WTC11 (cell line): Measurements from ENCODE around the gene GPR68. TPM values are rescaled to one million over a fixed set of nuclear protein-coding genes. Genes with fewer than 3 reads are reported as not detected.

Experiments used
- ATAC-seq: fragments of 200-7000 bp; cut with Tn5 transposase; 2 replicates; pipeline ENCODE4 v1.10.0; 2021; ENCODE audit warnings: mild to moderate bottlenecking, moderate library complexity
- CTCF ChIA-PET: fragments of 300-600 bp; sonication (Branson Sonifier 250); formaldehyde crosslinking; loops from one replicate; lab custom pipeline; 2021; ENCODE audit warnings: antibody characterized with exemption; lab: Charles Lee
- POLR2A ChIA-PET: fragments of 350-600 bp; sonication (Branson Sonifier 250); formaldehyde crosslinking; loops from one replicate; lab custom pipeline; 2021; ENCODE audit warnings: antibody characterized with exemption; lab: Charles Lee
- DNase-seq: peaks from one replicate; pipeline ENCODE4 v3.0.0; 2021; ENCODE audit warnings: low spot score
- H3K27ac Mint-ChIP-seq: 2 replicates; pipeline ENCODE4 v1.8.0; 2021; ENCODE audit warnings: mixed read lengths
- H3K27me3 Mint-ChIP-seq: 2 replicates; pipeline ENCODE4 v1.8.0; 2021; ENCODE audit warnings: low read depth, mild to moderate bottlenecking, moderate library complexity, mixed read lengths
- H3K36me3 Mint-ChIP-seq: 2 replicates; pipeline ENCODE4 v1.8.0; 2021; ENCODE audit warnings: mixed read lengths
- H3K4me1 Mint-ChIP-seq: 2 replicates; pipeline ENCODE4 v1.8.0; 2022; ENCODE audit warnings: mixed read lengths
- H3K4me3 Mint-ChIP-seq: 2 replicates; pipeline ENCODE4 v1.8.0; 2021; ENCODE audit warnings: mild to moderate bottlenecking, moderate library complexity, mixed read lengths
- H3K9me3 Mint-ChIP-seq: 2 replicates; pipeline ENCODE4 v1.8.0; 2021; ENCODE audit warnings: mixed read lengths
- ATF1 ChIP-seq: sonication (generic); formaldehyde crosslinking; IDR thresholded peaks from 2 replicates; pipeline ENCODE4 v1.8.1; 2023; ENCODE audit warnings: mild to moderate bottlenecking, moderate library complexity, missing genetic modification reagents
- ETV6 ChIP-seq: sonication (generic); formaldehyde crosslinking; IDR thresholded peaks from 2 replicates; pipeline ENCODE4 v1.8.1; 2022; ENCODE audit warnings: mild to moderate bottlenecking, missing genetic modification reagents
- FOXP4 ChIP-seq: sonication (generic); formaldehyde crosslinking; IDR thresholded peaks from 2 replicates; pipeline ENCODE4 v1.8.0; 2022; ENCODE audit warnings: mild to moderate bottlenecking, missing genetic modification reagents
- HMGA2 ChIP-seq: fragments of 250-450 bp; sonication (Bioruptor Pico); IDR thresholded peaks from 2 replicates; pipeline ENCODE4 v1.4.0; 2021; ENCODE audit warnings: mild to moderate bottlenecking, moderate library complexity
- IRF2 ChIP-seq: sonication (generic); formaldehyde crosslinking; IDR thresholded peaks from 2 replicates; pipeline ENCODE4 v1.8.0; 2022; ENCODE audit warnings: low read depth, missing genetic modification reagents, borderline replicate concordance
- JUN ChIP-seq: sonication (generic); formaldehyde crosslinking; IDR thresholded peaks from 2 replicates; pipeline ENCODE4 v1.8.0; 2023; ENCODE audit warnings: mild to moderate bottlenecking, missing genetic modification reagents
- MAX ChIP-seq: sonication (generic); formaldehyde crosslinking; IDR thresholded peaks from 2 replicates; pipeline ENCODE4 v1.8.0; 2022; ENCODE audit warnings: mild to moderate bottlenecking, missing genetic modification reagents
- MXD4 ChIP-seq: fragments of 250-450 bp; sonication (Bioruptor Pico); IDR thresholded peaks from 2 replicates; pipeline ENCODE4 v1.8.0; 2021; ENCODE audit warnings: mild to moderate bottlenecking, moderate library complexity, borderline replicate concordance
- NFE2L1 ChIP-seq: sonication (generic); formaldehyde crosslinking; IDR thresholded peaks from 2 replicates; pipeline ENCODE4 v1.8.1; 2023; ENCODE audit warnings: missing genetic modification reagents
- OVOL2 ChIP-seq: fragments of 250-450 bp; sonication (Bioruptor Pico); IDR thresholded peaks from 2 replicates; pipeline ENCODE4 v1.9.0; 2021; ENCODE audit warnings: mild to moderate bottlenecking, borderline replicate concordance
- SP1 ChIP-seq: sonication (generic); formaldehyde crosslinking; conservative IDR thresholded peaks from 2 replicates; pipeline ENCODE4 v1.8.1; 2022; ENCODE audit warnings: missing genetic modification reagents
- STAT6 ChIP-seq: sonication (generic); formaldehyde crosslinking; conservative IDR thresholded peaks from 2 replicates; pipeline ENCODE4 v1.8.1; 2023; ENCODE audit warnings: mild to moderate bottlenecking, low read depth, missing genetic modification reagents, moderate library complexity
- TEAD4 ChIP-seq: sonication (generic); formaldehyde crosslinking; IDR thresholded peaks from 2 replicates; pipeline ENCODE4 v1.8.0; 2022; ENCODE audit warnings: mild to moderate bottlenecking, missing genetic modification reagents
- ZBTB43 ChIP-seq: sonication (generic); formaldehyde crosslinking; IDR thresholded peaks from 2 replicates; pipeline ENCODE4 v1.8.1; 2023; ENCODE audit warnings: mild to moderate bottlenecking, missing genetic modification reagents
- ZNF138 ChIP-seq: sonication (generic); formaldehyde crosslinking; conservative IDR thresholded peaks from 2 replicates; pipeline ENCODE4 v1.8.1; 2022; ENCODE audit warnings: mild to moderate bottlenecking, moderate library complexity, missing genetic modification reagents
- ZNF416 ChIP-seq: fragments of 250-450 bp; sonication (Bioruptor Pico); IDR thresholded peaks from 2 replicates; pipeline ENCODE4 v1.9.0; 2021; ENCODE audit warnings: mild to moderate bottlenecking, inconsistent platforms
- ZNF532 ChIP-seq: fragments of 250-450 bp; sonication (Bioruptor Pico); IDR thresholded peaks from 2 replicates; pipeline ENCODE4 v1.9.0; 2021; ENCODE audit warnings: mild to moderate bottlenecking, borderline replicate concordance
- total RNA-seq: library from RNA; stranded (reverse); gene quantifications from 3 replicates; pipeline ENCODE4 v1.2.3, GENCODE V29; 2021
- TF ChIP-seq, protein P1 (sequence below): sonication (generic); formaldehyde crosslinking; IDR thresholded peaks from 2 replicates; pipeline ENCODE4 v1.8.1; 2023; ENCODE audit warnings: mild to moderate bottlenecking, missing genetic modification reagents, moderate library complexity
- TF ChIP-seq, protein P2 (sequence below): sonication (generic); formaldehyde crosslinking; IDR thresholded peaks from 2 replicates; pipeline ENCODE4 v1.8.1; 2023; ENCODE audit warnings: mild to moderate bottlenecking, missing genetic modification reagents, borderline replicate concordance

Gene GPR68
- total RNA-seq, 1 experiment from 2014 or later: 0.28 TPM

GRCh38 chr14:91234791-91235114 lies 9.8 kb downstream of the GPR68 start:
- DNase-seq (no peak), ATAC-seq (no peak)
- CTCF ChIA-PET: interaction anchor here (0.6 to 0.7 kb wide), 3 partner anchors 18 to 61 kb away, joined by 3 read pairs; no protein-coding TSS in a partner anchor
- peaks cover 19% of the 10 kb centered on the region for H3K36me3 Mint-ChIP-seq
- H3K27me3 Mint-ChIP-seq: peaks cover 2% of the 10 kb centered on the region; the same call in 1 of the 2 replicates
- no peak overlapping the region for H3K27ac Mint-ChIP-seq
- TF ChIP-seq MAX (CRISPR knock-in tag) (no peak), ETV6 (CRISPR knock-in tag) (no peak), ZNF416 (CRISPR knock-in tag) (no peak), ZNF532 (CRISPR knock-in tag) (no peak), MXD4 (CRISPR knock-in tag) (no peak), IRF2 (CRISPR knock-in tag) (no peak), TEAD4 (CRISPR knock-in tag) (no peak), ATF1 (no peak), ZNF138 (CRISPR knock-in tag) (no peak), ZBTB43 (CRISPR knock-in tag) (no peak), NFE2L1 (CRISPR knock-in tag) (no peak)
- TF ChIP-seq, protein P1, sequence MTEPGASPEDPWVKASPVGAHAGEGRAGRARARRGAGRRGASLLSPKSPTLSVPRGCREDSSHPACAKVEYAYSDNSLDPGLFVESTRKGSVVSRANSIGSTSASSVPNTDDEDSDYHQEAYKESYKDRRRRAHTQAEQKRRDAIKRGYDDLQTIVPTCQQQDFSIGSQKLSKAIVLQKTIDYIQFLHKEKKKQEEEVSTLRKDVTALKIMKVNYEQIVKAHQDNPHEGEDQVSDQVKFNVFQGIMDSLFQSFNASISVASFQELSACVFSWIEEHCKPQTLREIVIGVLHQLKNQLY: no peak
- TF ChIP-seq, protein P2, sequence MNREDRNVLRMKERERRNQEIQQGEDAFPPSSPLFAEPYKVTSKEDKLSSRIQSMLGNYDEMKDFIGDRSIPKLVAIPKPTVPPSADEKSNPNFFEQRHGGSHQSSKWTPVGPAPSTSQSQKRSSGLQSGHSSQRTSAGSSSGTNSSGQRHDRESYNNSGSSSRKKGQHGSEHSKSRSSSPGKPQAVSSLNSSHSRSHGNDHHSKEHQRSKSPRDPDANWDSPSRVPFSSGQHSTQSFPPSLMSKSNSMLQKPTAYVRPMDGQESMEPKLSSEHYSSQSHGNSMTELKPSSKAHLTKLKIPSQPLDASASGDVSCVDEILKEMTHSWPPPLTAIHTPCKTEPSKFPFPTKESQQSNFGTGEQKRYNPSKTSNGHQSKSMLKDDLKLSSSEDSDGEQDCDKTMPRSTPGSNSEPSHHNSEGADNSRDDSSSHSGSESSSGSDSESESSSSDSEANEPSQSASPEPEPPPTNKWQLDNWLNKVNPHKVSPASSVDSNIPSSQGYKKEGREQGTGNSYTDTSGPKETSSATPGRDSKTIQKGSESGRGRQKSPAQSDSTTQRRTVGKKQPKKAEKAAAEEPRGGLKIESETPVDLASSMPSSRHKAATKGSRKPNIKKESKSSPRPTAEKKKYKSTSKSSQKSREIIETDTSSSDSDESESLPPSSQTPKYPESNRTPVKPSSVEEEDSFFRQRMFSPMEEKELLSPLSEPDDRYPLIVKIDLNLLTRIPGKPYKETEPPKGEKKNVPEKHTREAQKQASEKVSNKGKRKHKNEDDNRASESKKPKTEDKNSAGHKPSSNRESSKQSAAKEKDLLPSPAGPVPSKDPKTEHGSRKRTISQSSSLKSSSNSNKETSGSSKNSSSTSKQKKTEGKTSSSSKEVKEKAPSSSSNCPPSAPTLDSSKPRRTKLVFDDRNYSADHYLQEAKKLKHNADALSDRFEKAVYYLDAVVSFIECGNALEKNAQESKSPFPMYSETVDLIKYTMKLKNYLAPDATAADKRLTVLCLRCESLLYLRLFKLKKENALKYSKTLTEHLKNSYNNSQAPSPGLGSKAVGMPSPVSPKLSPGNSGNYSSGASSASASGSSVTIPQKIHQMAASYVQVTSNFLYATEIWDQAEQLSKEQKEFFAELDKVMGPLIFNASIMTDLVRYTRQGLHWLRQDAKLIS: no peak
- POLR2A ChIA-PET: no interaction called here
- no peak overlapping the region for H3K4me3 Mint-ChIP-seq
- H3K9me3 Mint-ChIP-seq: peaks cover 20% of the 10 kb centered on the region
- H3K4me1 Mint-ChIP-seq: no peaks in the 10 kb centered on the region

DNA sequence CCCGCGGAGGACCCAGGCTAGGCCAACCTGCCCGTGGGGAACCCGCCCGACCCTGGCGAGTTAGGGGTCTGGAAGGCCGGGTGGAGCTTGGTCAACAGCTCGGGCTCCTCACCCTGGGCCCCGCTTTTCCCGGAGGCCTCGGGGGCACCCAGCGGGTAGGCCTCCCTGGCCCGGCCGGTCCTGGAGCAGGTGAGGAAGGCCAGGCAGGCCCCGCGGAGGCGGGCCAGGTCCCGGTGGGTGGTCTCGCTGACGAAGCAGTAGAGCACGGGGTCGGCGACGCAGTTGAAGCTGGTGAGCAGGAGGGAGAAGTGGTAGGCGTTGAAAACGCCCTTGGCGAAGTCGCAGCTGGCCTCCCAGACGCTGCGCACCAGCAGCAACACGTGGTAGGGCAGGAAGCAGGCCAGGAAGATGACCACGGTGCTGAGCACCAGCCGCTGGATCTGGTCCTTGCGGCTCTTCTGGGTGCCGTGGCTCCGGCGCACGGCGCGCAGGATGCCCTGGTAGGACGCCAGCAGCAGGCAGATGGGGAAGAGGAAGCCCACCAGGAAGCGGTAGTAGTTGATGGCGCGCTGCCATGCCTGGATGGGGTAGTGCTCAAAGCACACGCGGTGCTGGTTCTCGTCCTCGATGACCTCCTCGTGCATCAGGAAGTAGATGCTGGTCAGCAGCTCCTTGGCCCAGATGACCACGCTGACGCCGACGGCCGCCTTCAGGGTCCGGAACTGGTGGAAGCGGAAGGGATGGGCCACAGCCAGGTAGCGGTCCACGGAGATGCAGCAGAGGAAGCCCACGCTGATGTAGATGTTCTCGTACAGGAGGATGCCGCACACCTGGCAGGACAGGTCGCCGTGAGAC lies 10.3 kb downstream of the GPR68 start:
- H3K27me3 Mint-ChIP-seq: peaks cover 2% of the 10 kb centered on the region; the same call in 1 of the 2 replicates
- peaks cover 16% of the 10 kb centered on the region for H3K9me3 Mint-ChIP-seq
- H3K4me3 Mint-ChIP-seq: no peak overlapping the region
- no peak for DNase-seq
- H3K27ac Mint-ChIP-seq: no peak overlapping the region
- ChIA-PET CTCF (interaction anchor here (0.6 to 0.7 kb wide), 3 partner anchors 19 to 61 kb away, joined by 3 read pairs; no protein-coding TSS in a partner anchor), POLR2A (interaction anchor here (0.6 kb wide), 1 partner anchor 162 kb away, joined by 3 read pairs; no protein-coding TSS in a partner anchor)
- H3K36me3 Mint-ChIP-seq: peaks cover 20% of the 10 kb centered on the region
- ATAC-seq: no peak
- H3K4me1 Mint-ChIP-seq: peaks cover 2% of the 10 kb centered on the region; the same call in 1 of the 2 replicates
- TF ChIP-seq FOXP4 (CRISPR knock-in tag) (no peak), JUN (no peak), OVOL2 (no peak), STAT6 (CRISPR knock-in tag) (no peak), ATF1 (no peak), HMGA2 (CRISPR knock-in tag) (no peak), SP1 (CRISPR knock-in tag) (no peak; the same call in 1 of the 2 replicates)
